GM12864 (cell line): Measurements from ENCODE around the gene ZNF521.

Experiments used
- DNase-seq: peaks from one replicate; pipeline ENCODE4 v3.0.0-alpha.2; 2011; ENCODE audit warnings: low read depth
- H3K4me3 ChIP-seq: 2 replicates; pipeline ENCODE4 v1.5.1; 2011; ENCODE audit warnings: mild to moderate bottlenecking, low read depth, low read length, control low read depth
- TF ChIP-seq, protein P1 (sequence below): IDR thresholded peaks from 2 replicates; pipeline ENCODE4 v1.5.1; 2011; ENCODE audit warnings: low read depth, mild to moderate bottlenecking, moderate library complexity, low read length, control low read depth, inconsistent platforms; ENCODE audit errors: missing control alignments

The ZNF521 gene

GRCh38 chr18:25097057-25097456 lies 254.9 kb downstream of the ZNF521 start:
- TF ChIP-seq, protein P1, sequence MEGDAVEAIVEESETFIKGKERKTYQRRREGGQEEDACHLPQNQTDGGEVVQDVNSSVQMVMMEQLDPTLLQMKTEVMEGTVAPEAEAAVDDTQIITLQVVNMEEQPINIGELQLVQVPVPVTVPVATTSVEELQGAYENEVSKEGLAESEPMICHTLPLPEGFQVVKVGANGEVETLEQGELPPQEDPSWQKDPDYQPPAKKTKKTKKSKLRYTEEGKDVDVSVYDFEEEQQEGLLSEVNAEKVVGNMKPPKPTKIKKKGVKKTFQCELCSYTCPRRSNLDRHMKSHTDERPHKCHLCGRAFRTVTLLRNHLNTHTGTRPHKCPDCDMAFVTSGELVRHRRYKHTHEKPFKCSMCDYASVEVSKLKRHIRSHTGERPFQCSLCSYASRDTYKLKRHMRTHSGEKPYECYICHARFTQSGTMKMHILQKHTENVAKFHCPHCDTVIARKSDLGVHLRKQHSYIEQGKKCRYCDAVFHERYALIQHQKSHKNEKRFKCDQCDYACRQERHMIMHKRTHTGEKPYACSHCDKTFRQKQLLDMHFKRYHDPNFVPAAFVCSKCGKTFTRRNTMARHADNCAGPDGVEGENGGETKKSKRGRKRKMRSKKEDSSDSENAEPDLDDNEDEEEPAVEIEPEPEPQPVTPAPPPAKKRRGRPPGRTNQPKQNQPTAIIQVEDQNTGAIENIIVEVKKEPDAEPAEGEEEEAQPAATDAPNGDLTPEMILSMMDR = no peak
- H3K4me3 ChIP-seq = no peak overlapping the region
- no peak for DNase-seq

DNA sequence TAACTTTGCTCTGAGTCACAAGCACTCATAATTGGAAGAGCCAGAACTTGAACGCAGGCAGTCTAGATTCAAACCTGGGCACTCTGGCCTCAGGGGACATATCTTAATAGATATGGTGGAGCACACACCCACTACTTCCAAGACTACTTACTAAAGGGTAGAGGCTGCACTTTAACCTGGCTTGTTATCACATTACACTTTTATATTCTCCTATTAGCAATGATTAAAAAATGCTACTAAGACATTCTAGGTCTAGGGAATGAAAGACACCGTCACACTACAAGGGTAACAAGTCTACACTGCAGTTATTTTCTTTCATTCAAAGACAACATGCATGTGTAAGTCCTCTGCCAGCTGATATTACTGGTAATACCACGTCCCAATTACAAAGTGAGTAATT lies 258.8 kb downstream of the ZNF521 start:
- H3K4me3 ChIP-seq = no peak overlapping the region
- no peak for DNase-seq
- TF ChIP-seq, protein P1 = no peak

DNA sequence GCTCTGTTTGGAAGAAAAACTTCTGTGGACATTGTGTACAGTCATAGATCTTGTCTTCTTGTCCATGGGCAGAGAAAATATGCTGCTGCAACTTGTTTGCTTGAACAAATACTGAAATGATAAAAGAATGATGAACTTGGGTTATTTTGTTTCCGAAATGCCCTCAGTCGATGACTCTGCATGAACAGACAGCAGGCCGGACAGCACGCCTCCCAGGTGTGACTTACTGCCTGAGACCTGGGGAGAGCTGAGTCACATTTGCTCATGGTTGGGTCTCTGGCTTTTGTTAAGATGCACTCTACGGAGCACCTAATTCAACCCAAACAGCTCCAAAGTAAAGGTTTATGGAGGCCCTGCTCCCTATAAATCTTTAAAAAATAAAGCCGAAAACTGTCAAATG lies 262.5 kb downstream of the ZNF521 start:
- DNase-seq = no peak
- TF ChIP-seq, protein P1 = no peak
- no peak overlapping the region for H3K4me3 ChIP-seq

DNA sequence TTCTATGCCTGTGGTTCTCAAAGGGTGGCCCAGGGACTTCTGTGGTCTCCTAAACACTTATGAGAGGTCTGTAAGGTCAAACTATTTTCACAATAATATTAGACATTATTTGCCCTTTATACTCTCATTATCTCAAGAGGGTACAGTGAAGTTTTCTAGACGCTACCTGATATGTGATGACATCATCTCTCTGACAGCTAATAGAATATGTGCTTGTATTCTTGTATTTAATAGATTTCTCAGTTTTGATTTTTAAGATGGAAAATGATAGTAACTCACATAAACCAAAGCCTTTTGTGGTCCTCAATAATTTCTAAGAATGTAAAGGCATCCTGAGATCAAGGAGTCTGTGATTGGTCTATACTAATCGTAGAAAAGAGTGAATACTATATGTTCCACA lies 265.1 kb downstream of the ZNF521 start:
- TF ChIP-seq, protein P1 = no peak
- H3K4me3 ChIP-seq = no peak overlapping the region
- no peak for DNase-seq

GRCh38 chr18:25081001-25081400 lies 271.0 kb downstream of the ZNF521 start:
- no peak for DNase-seq
- no peak overlapping the region for H3K4me3 ChIP-seq
- TF ChIP-seq, protein P1 = no peak

GRCh38 chr18:25080211-25080610 lies 271.8 kb downstream of the ZNF521 start:
- no peak for DNase-seq
- no peak overlapping the region for H3K4me3 ChIP-seq
- TF ChIP-seq, protein P1 = no peak

DNA sequence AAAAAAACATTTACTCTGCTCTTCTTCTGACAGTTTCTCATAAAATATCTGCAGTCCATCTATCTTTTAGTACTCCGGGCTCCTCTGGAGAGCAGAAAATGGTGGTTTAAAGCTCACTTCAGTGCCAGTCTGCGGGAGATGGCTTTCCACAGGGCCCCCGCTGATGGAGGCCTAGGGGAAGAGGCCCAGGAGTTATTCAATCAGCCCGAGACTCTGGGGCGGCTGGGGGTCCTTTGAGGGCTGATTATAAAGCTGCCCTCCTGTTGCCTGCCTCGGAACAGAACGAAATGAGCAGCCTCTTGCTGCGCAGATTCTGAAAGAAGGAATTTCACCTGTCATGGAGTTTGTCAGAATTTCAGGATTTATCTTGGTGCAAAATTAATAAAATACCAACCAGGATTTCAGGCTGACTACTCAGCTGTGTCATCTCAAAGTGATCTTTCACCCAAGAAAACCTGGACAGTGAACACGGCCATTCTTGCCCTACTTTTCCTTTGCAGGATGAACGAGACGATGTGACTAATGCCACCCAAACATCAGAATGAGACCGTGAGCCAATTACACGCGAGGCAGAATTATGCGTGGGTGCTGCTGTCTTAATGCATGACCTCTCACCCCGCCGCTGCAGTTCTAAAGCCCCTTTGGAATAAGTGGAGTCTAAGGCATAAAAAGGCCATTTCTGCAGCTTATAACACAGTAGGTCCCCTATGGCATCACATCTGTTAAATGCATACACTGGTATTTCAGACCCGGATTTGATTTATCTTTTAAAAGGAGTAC lies 273.8 kb downstream of the ZNF521 start:
- no peak overlapping the region for H3K4me3 ChIP-seq
- no peak for DNase-seq
- TF ChIP-seq, protein P1 = no peak
